NCI-H1694 treated with DMSO at 0.1 percent for 48 hours (cell line): ENCODE measurements around the gene WRAP73.
"Not testable (repeated sequence)": the region's sequence is repeated elsewhere in the genome, so short reads cannot be mapped to it uniquely, and the experiment has no call there.

Source experiments
- DNase-seq: peaks from one replicate; lab custom pipeline; 2025; lab: John Stamatoyannopoulos, UW

Gene WRAP73

DNA sequence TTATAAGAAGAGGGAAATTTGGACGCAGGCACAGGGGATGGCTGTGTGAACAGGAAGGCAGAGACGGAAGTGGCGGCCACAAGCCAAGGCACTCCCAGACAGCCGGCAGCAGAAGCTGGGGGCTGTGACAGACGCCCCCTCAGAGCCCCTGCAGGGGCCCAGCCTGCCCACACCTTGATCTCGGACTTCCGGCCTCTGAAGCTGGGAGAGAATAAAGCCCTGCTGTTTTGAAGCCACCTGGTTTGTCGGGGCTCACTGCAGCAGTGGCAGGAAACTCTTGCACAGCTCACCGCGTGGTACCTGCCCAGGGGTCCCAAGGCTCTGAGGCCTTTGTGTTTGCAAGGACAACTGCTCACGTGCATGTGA is 52.3 kb downstream of the WRAP73 start:
- DNase-seq: no peak

DNA sequence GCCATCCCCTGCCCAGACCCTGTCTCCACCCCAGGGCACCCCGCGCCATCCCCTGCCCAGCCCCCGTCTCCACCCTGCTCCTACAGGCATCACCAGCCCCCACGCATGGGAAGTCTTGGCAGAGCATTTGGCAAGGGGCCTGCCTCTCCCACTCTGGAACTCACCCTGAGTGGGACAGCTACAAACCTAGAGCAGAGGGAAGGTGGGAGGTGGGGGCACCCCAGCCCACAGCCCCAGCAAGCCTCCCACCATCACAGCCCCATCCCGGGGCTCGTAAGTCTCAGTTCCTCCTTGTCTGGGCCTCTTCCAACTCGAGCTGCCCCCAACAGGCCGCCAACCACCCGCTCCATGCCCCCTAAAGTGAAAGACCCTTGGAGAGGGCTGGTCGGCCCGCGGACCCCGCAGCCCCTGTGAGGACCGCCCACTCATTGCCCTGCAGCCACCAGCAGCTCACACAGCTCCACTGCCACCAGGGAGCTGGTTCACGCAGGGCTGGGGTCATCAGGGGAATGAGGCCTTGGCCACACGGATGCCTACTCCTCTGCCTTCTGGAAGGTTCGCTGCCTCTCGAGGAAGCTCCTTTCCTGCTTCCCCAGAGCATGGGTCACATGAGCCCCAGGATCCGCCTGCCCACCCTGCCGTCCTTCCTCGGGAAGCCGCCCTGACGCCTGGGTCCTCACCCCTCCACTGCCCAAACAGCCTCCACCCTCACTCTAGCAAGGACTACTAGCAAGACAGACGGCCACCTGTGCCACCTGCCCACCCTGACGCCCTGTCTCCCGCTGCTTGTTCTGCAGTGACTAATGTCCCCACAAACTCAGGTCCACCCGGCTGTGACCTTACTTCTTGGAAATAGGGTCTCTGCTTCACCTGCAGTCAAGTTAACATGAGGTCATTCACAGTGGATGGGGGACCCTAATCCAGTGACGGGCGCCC is 53.0 kb downstream of the WRAP73 start:
- no peak for DNase-seq

DNA sequence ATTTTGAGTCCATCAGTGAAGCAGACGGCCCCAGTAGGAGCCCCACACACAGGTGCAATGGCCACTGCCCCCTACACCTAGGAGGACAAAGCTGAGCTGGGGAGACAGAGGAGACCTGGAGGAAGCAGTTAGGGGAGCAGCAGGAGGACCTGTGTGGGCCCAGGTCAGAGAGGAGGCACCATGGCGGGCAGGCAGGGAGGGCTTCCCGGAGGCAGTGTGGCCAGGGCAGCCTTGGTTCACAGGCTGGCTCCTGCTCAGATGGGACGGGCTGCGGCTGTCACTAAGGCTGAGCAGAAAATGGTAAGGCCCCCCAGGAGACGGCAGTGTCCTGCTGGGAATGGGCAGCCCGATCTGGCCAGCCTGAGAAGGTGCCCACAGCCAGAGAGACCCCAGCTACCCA is 54.0 kb downstream of the WRAP73 start:
- DNase-seq: no peak

DNA sequence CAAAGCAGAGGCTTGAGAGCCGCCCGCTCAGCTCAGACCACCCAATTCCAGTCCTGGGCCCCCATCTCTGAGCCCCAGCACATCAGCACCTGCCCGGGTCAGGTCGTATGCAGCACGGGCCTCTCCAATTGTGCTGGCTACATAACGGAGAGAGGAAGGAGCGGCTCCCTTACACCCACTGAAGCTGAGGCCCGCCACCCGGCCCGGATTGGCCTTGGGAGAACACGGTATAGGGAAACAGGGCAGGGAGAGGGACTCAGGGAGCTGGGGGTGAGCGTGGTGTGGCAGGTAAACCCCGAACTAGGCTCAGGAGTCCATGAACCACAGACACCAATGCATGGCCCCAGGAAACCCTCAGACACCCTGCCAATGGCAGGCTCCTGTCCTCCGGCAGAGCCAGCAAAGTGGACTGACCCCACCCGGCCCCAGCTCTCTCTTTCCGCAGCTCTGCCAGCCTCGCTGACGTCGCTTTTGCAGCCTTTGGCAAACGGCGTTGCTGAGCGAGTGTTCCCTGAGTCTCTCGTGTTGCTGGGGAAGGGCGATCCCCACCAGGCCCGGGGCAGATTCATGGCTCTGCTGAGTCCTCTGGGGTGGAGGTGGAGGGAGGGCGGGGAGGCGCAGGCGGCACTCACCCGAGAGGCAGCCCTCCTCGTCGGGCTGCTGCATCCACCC is 55.1 kb downstream of the WRAP73 start:
- no peak for DNase-seq

DNA sequence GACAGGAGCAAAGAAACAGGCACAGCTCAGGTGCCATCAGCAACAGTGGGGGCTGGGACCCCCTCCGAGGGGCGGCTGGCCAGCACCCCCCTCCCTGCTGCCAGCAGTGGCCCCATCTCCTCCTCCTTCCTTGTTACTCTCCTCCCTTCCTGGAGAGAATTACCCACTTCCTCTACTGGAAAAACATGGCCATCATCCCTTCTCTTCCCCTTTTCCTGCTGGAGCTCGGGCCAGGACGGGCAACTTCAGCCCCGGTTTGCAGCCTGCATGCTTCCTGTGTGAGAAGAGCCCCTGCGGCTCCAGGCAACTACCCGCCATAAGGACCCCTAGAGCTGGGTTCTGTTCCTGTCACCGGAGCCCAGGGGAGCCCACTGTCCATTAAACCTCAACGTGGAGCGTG is 56.2 kb downstream of the WRAP73 start:
- no peak for DNase-seq

DNA sequence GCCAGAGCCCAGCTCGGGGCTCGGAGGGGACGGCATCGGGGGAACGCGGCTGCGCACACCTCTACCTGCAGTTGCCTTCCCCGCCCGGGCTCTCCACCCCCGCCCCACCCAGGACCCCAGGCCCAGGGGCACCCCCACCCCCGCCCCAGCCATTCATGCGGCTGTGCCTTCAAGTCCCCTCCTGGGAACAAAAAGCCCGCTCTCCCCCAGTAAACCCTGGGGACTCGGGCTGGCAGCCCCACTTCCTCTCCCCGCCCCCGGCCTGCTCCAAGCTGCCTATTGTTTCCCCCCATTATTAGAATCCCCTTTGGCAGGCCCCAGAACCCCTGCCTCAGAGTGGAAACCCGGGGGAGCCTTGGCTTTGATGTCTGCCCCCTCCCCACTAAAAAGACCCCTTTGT is 56.6 kb downstream of the WRAP73 start:
- DNase-seq: no peak

DNA sequence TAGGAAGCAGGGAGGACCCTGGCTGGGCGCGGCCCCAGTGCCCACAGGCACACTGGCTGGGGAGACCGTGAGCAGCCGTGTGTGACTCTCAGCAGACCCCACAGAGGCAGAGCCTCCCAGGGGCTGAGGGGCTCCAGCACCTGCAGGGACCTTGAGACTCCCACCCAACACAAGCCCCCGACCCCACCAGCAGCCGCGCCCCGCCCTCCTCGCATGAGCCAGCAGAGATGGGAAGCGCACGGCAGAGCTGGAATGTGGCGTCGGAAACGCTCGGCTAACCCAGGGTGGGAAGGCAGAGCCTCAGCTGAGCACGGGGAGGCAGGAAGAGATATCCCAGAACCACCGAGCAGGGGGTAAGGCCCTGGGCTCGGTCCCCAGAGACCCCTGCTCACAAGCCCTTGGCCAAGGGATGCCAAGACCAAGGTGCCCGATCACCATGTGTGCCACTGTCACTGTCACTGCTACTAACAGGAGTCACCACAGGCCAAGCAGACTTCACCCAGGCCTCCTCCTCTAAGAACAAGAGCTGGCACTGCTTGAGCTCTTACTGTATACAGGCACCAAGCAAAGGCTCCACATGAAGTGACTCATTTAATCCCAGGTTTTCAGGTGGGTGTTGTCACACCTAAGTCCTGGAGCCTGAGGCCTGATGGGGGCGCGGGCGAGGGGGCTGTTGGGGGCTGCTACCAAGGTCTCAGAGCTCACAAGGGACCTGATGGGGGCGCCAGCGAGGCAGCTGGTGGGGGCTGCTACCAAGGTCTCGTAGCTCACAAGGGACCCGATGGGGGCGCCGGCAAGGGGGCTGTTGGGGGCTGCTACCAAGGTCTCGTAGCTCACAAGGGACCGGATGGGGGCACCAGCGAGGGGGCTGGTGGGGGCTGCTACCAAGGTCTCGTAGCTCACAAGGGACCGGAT is 58.7 kb downstream of the WRAP73 start:
- no peak for DNase-seq

DNA sequence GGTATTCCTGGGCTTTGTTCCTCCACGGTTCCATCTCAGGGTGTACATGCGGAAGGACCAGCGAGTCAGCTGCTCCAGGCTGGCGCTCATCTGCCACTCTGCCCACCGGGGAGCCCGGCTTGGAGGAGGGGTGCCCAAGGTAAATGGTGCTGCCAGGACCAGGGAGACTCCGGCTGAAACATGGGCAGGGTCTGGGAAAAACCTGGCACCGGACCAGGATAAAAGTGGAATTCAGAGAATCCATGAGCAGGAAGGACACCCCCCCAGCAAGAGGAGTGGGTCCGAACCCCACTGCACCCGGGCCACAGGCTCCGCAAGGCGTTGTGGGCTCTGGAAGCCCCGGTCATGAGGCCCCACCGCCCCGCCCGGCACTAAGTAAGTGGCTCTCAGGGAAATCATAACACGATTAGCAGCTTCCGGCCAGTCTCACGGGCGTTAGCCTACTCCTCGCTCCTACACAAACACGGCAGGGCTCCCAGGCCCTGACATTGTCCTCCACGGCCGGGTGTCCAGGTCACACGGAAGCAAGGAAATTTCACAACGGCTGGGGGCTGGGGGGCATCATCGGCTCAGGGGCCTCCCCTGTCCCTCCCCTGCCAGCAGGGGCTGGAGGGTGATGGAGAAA is 59.7 kb downstream of the WRAP73 start:
- no peak for DNase-seq

DNA sequence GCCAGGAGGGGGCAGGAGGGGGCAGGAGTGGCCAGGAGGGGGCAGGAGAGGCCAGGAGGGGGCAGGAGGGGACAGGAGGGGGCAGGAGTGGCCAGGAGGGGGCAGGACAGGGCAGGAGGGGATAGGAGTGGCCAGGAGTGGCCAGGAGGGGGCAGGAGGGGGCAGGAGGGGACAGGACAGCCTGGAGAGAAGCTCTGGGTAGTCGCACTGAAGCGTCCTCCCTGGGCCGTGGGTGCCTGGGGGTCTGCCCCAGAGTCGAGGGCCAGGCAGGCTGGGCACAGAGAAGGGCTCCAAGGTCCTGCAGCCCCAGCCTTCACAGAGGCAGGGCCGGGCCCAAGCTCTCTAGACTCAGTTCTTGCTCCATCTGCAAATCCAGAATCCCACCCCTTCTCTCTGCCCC is 61.5 kb downstream of the WRAP73 start:
- no peak for DNase-seq

DNA sequence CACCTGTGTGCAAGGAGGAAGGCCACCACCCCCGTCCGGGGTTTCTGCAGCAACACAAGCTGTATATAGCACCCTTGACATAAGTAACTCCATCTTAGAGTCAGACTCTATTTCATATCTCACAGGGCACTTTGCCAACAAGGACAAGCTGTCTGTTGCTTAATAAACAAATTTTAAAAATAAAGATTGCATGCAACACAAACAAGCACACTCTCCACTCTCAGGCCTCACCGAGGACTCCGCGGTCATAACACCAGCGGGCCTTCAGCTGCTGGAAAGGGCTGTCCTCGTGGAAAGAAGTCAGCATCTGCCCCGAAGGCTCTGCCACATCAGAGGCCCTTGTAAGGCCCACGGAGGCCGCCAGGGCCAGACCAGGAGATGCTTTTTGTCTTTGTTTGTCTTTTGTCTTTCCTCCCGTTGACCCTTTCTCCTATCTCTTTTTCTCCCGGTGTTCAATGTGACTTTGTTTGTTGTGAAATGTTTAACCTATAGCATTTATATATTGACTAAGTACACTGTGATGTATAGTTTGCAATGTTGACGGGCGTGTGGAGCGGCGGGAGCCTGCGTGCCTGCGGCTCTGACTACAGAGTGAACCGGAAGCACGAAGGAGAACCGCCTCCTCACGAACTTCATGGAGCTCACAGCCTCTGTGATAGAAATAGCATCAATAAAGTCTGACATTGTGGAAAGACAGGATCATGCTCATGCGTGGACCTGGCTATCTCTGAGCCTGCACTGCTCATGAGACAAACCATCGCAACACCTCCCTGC is 62.7 kb downstream of the WRAP73 start:
- no peak for DNase-seq

DNA sequence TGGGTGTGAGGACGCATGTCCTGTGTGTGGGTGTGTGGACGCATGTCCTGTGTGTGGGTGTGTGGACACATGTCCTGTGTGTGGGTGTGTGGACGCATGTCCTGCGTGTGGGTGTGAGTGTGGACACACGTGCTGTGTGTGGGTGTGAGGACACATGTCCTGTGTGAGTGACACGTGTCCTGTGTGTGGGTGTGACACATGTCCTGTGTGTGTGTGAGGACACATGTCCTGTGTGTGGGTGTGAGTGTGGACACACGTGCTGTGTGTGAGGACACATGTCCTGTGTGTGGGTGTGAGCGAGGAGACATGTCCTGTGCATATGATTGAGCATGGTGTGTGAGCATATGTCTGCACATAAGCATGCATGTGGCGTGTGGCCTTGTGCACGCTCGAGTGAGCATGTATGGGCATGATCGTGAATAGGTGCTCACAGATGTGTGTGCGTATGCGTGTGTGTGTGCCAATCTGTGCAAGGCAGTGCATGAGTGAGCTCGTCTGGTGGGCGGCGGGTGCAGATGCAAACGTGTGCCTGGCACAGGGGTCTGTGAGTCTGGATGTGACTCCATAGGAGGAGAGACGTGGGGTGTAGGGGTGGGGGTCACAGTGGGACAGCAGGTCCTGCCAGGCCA is 63.8 kb downstream of the WRAP73 start:
- no peak for DNase-seq

DNA sequence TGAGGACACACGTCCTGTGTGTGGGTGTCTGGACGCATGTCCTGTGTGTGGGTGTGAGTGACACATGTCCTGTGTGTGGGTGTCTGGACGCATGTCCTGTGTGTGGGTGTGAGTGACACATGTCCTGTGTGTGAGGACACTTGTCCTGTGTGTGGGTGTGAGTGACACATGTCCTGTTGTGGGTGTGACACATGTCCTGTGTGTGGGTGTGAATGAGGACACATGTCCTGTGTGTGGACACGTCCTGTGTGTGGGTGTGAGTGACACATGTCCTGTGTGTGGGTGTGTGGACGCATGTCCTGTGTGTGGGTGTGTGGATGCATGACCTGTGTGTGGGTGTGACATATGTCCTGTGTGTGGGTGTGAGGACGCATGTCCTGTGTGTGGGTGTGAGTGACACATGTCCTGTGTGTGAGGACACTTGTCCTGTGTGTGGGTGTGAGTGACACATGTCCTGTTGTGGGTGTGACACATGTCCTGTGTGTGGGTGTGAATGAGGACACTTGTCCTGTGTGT is 64.5 kb downstream of the WRAP73 start:
- DNase-seq: not testable (repeated sequence)

DNA sequence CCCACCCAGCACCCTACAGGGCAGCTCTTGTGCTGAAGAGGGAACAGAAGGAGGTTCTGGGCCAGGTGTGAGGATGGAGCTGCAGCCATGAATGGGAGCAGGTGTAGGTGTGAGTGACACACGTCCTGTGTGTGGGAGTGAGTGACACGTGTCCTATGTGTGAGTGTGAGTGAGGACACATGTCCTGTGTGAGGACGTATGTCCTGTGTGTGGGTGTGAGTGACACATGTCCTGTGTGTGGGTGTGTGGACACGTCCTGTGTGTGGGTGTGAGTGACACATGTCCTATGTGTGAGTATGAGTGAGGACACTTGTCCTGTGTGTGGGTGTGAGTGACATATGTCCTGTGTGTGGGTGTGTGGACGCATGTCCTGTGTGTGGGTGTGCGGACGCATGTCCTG is 65.0 kb downstream of the WRAP73 start:
- no peak for DNase-seq

DNA sequence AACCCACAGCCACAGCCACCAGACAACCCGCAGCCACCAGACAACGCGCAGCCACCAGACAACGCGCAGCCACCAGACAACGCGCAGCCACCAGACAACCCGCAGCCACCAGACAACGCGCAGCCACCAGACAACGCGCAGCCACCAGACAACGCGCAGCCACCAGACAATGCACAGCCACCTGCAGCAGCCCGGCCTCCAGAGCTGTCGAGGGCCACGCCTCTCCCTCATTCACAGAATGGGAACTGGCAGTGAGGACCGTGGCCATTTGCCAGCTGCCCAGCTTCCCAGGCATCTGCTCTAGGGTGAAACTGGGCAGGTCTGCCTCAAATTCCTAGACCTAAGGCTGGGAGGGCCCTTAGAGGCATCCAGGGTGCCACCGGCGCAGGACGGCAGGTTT is 66.2 kb downstream of the WRAP73 start:
- not testable (repeated sequence) for DNase-seq

DNA sequence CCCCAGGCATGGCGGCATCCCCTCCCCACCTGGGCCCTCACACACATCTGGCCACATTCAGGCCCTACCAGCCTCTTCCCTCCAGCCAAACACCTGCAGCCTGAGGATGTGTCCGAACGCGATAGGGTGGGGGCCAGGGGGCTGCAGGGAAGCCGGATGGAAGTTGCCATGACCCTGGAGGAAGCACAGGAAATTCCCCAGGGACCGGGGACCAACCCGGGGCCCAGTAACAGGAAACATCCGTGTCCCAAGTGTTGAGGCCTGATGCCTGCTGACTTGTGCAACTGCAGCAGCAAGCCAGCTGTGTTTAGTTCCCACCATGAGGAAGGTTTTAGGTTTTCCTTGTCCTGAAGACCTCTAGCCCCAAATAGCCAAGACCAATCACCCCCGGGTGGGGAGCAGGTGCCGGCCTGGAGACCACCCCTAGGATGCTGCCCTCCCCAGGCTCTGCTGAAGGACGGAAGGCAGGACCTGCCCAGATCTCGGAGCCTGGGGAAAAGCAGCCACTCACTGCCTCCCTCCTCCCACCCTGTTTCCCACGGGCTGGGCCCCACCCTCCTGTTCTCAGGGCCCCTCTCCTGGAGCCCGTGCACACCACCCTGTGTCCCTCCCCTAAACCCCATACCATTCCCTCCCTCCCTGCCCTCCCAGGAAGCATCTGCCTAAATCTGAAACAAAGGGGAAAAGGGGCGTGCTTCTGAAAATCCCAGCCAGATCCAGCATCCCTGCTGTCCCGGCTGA is 68.4 kb downstream of the WRAP73 start:
- DNase-seq: no peak
